HEK293 (cell line): ENCODE data around the gene HOXA4.

Experiments used
- HOXA7 ChIP-seq: sonication (generic); formaldehyde crosslinking; IDR thresholded peaks from 2 replicates; pipeline ENCODE4 v1.8.1; 2022; ENCODE audit warnings: missing genetic modification reagents, borderline replicate concordance
- KLF10 ChIP-seq: fragments of 450-650 bp; IDR thresholded peaks from 2 replicates; pipeline ENCODE4 v1.5.1; 2018; ENCODE audit warnings: missing biosample characterization, mild to moderate bottlenecking, missing genetic modification characterization
- KLF16 ChIP-seq: fragments of 450-650 bp; formaldehyde crosslinking; IDR thresholded peaks from 2 replicates; pipeline ENCODE4 v1.5.1; 2017; ENCODE audit warnings: missing biosample characterization, missing genetic modification characterization
- KLF9 ChIP-seq: fragments of 450-650 bp; formaldehyde crosslinking; IDR thresholded peaks from 2 replicates; pipeline ENCODE4 v1.5.1; 2016; ENCODE audit warnings: missing biosample characterization, missing genetic modification characterization, low read depth
- OSR2 ChIP-seq: fragments of 450-650 bp; formaldehyde crosslinking; IDR thresholded peaks from 2 replicates; pipeline ENCODE4 v1.5.1; 2016; ENCODE audit warnings: missing biosample characterization, missing genetic modification characterization
- PBX3 ChIP-seq: sonication (generic); formaldehyde crosslinking; IDR thresholded peaks from 2 replicates; pipeline ENCODE4 v1.8.1; 2022; ENCODE audit warnings: mild to moderate bottlenecking, moderate library complexity, missing genetic modification reagents
- PRDM10 ChIP-seq: fragments of 450-650 bp; formaldehyde crosslinking; IDR thresholded peaks from 2 replicates; pipeline ENCODE4 v1.5.1; 2016; ENCODE audit warnings: missing biosample characterization, missing genetic modification characterization
- PRDM4 ChIP-seq: fragments of 450-650 bp; formaldehyde crosslinking; IDR thresholded peaks from 2 replicates; pipeline ENCODE4 v1.5.1; 2017; ENCODE audit warnings: missing biosample characterization, missing genetic modification characterization
- SP2 ChIP-seq: fragments of 450-650 bp; formaldehyde crosslinking; IDR thresholded peaks from 2 replicates; pipeline ENCODE4 v1.5.1; 2016; ENCODE audit warnings: missing biosample characterization, missing genetic modification characterization
- YY1 ChIP-seq: fragments of 450-650 bp; formaldehyde crosslinking; IDR thresholded peaks from 2 replicates; pipeline ENCODE4 v1.5.1; 2018; ENCODE audit warnings: missing biosample characterization, missing genetic modification characterization
- ZBTB10 ChIP-seq: fragments of 450-650 bp; formaldehyde crosslinking; IDR thresholded peaks from 2 replicates; pipeline ENCODE4 v1.5.1; 2016; ENCODE audit warnings: missing biosample characterization, missing genetic modification characterization
- ZBTB20 ChIP-seq: fragments of 450-650 bp; formaldehyde crosslinking; IDR thresholded peaks from 2 replicates; pipeline ENCODE4 v1.5.1; 2016; ENCODE audit warnings: missing biosample characterization, missing genetic modification characterization
- ZBTB21 ChIP-seq: fragments of 450-650 bp; formaldehyde crosslinking; IDR thresholded peaks from 2 replicates; pipeline ENCODE4 v1.5.1; 2017; ENCODE audit warnings: missing biosample characterization, missing genetic modification characterization
- ZBTB8A ChIP-seq: fragments of 450-650 bp; formaldehyde crosslinking; IDR thresholded peaks from 2 replicates; pipeline ENCODE4 v1.5.1; 2016; ENCODE audit warnings: missing biosample characterization, missing genetic modification characterization
- ZFHX2 ChIP-seq: fragments of 450-650 bp; formaldehyde crosslinking; conservative IDR thresholded peaks from 2 replicates; pipeline ENCODE4 v1.5.1; 2016; ENCODE audit warnings: missing biosample characterization, missing genetic modification characterization
- ZFP3 ChIP-seq: fragments of 450-650 bp; formaldehyde crosslinking; IDR thresholded peaks from 2 replicates; pipeline ENCODE4 v1.5.1; 2016; ENCODE audit warnings: low read depth, missing biosample characterization, missing genetic modification characterization
- ZFP41 ChIP-seq: fragments of 450-650 bp; formaldehyde crosslinking; IDR thresholded peaks from 2 replicates; pipeline ENCODE4 v1.5.1; 2016; ENCODE audit warnings: missing biosample characterization, missing genetic modification characterization, borderline replicate concordance
- ZNF184 ChIP-seq: fragments of 450-650 bp; IDR thresholded peaks from 2 replicates; pipeline ENCODE4 v1.5.1; 2018; ENCODE audit warnings: missing biosample characterization, mild to moderate bottlenecking, missing genetic modification characterization
- ZNF211 ChIP-seq: fragments of 450-650 bp; formaldehyde crosslinking; IDR thresholded peaks from 2 replicates; pipeline ENCODE4 v1.5.1; 2016; ENCODE audit warnings: low read depth, missing biosample characterization, missing genetic modification characterization
- ZNF223 ChIP-seq: fragments of 450-650 bp; formaldehyde crosslinking; IDR thresholded peaks from 2 replicates; pipeline ENCODE4 v1.5.1; 2016; ENCODE audit warnings: missing biosample characterization, missing genetic modification characterization
- ZNF350 ChIP-seq: fragments of 450-650 bp; formaldehyde crosslinking; IDR thresholded peaks from 2 replicates; pipeline ENCODE4 v1.5.0; 2017; ENCODE audit warnings: missing biosample characterization, mild to moderate bottlenecking, missing genetic modification characterization
- ZNF398 ChIP-seq: fragments of 450-650 bp; formaldehyde crosslinking; IDR thresholded peaks from 2 replicates; pipeline ENCODE4 v1.5.1; 2017; ENCODE audit warnings: missing biosample characterization, missing genetic modification characterization
- ZNF423 ChIP-seq: fragments of 450-650 bp; formaldehyde crosslinking; IDR thresholded peaks from 2 replicates; pipeline ENCODE4 v1.5.1; 2016; ENCODE audit warnings: missing biosample characterization, missing genetic modification characterization
- ZNF555 ChIP-seq: fragments of 450-650 bp; formaldehyde crosslinking; conservative IDR thresholded peaks from 2 replicates; pipeline ENCODE4 v1.5.1; 2017; ENCODE audit warnings: missing biosample characterization, mild to moderate bottlenecking, missing genetic modification characterization, inconsistent platforms
- ZNF596 ChIP-seq: fragments of 450-650 bp; IDR thresholded peaks from 2 replicates; pipeline ENCODE4 v1.5.0; 2018; ENCODE audit warnings: missing biosample characterization, mild to moderate bottlenecking, missing genetic modification characterization, moderate library complexity
- ZNF610 ChIP-seq: fragments of 450-650 bp; formaldehyde crosslinking; IDR thresholded peaks from 2 replicates; pipeline ENCODE4 v1.5.1; 2016; ENCODE audit warnings: missing biosample characterization, missing genetic modification characterization, borderline replicate concordance
- ZNF621 ChIP-seq: fragments of 450-650 bp; formaldehyde crosslinking; IDR thresholded peaks from 2 replicates; pipeline ENCODE4 v1.5.1; 2017; ENCODE audit warnings: missing biosample characterization, missing genetic modification characterization
- ZNF670 ChIP-seq: fragments of 450-650 bp; formaldehyde crosslinking; IDR thresholded peaks from 2 replicates; pipeline ENCODE4 v1.5.1; 2016; ENCODE audit warnings: missing biosample characterization, missing genetic modification characterization, low read depth

Gene HOXA4

GRCh38 chr7:27115221-27116026, 15.1 kb downstream of the HOXA4 start (continued):
- TF ChIP-seq SP2 (peak; percentile 57), ZNF610 (tag by site-specific recombination) (no peak), ZNF223 (tag by site-specific recombination) (no peak), KLF10 (tag by site-specific recombination) (peak; percentile 70), ZBTB20 (peak; percentile 19; the same call in 1 of the 2 replicates), PRDM10 (peak; percentile 59), ZNF555 (no peak), YY1 (tag by site-specific recombination) (no peak), OSR2 (peak; percentile 85), ZBTB8A (tag by site-specific recombination) (peak; percentile 81), ZNF398 (peak; percentile 58), ZFP41 (tag by site-specific recombination) (no peak), ZFP3 (no peak), ZBTB21 (tag by site-specific recombination) (peak; percentile 55; the same call in 1 of the 2 replicates), ZNF211 (tag by site-specific recombination) (no peak), ZBTB10 (tag by site-specific recombination) (peak; percentile 48), ZNF670 (tag by site-specific recombination) (no peak), KLF9 (tag by site-specific recombination) (no peak), ZNF621 (no peak), ZNF350 (no peak), ZNF184 (tag by site-specific recombination) (no peak), ZFHX2 (tag by site-specific recombination) (peak; percentile 96), ZNF596 (tag by site-specific recombination) (0 out of 2 replicates have a peak, but pooled peaks have one; percentile 18), PBX3 (no peak), PRDM4 (tag by site-specific recombination) (peak; percentile 92), ZNF423 (tag by site-specific recombination) (no peak), HOXA7 (CRISPR knock-in tag) (no peak), KLF16 (no peak)
